ENCODE data around the gene CIB2.

CIB2 gene

DNA sequence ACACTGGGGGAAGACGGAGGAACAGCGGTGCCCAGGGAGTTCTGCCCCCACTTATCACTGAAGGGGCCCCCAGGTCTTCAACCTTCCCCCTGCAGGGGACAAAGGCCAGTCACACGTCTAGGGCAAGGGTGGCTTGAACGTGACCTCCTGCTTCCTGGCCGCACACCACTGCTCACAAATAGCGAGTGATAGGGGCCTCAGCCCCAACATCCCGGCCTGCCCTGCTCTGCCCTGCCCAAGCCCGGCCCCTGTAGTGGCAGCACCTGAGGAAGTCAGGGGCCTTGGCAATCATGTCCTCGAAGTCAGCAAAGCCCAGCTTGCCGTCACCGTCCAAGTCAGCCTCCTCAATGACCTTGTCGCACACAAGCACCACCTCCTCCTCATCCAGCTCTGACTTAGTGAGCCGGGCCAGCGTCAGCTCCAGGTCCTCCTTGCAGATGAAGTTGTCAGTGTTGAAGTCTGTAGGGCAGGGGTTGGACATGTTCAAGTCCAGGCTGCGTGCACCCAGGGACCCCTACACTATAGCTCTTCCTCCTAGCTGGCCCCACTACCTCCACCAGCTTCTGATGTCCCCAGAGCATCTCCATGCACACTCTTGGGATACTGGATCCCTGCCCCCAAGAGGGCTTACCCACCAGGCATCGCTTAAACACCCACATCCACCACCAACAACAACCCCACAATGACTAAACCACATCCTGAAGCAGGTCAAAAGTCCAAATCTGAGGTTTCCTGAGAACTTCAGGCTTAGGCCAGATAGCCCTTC, 25.6 kb downstream of the CIB2 start:
- no peak for DNase-seq

DNA sequence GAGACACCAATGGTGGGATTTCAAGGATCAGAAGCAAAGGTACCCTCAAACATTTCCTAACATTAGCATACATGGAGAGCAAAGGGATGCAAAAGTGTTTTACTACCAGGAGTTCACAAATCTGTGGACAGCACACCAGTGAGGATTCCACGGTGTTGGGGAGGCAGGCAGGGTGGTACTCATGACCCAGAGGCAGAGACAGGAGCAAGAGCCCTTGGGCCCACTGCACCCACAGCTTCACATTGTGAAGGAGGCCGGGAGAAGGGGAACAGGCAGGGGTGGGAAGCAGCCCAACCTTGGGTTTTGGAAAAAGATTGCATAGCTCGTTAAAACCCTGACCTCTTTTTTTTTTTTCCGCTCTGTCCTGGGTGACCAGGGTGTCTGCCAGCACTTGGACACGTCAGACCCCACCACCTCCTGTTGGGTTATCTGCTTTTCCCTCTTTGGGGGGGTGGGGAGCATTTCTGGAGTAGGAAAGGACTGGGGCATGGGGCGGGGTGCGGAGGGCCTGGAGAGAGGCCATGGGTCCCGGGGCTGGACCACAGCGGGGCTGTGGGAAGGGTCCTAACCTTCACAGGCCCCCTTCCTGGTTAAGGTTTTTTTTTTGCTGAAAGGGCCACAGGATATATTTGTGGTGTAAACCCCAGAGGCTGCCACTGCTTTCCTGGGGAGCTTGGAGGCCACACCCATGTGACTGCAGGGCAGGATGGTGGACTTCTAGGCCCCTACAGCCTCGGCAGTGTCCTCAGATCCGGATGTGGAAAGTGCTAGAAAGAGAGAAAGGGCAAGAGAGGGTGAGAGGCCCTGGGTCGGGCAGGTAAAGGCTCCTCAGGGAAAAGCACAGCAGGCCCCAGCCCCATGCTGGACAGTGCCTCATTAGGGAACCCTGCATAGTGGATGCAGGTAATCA, 26.4 kb downstream of the CIB2 start:
- no peak for DNase-seq

DNA sequence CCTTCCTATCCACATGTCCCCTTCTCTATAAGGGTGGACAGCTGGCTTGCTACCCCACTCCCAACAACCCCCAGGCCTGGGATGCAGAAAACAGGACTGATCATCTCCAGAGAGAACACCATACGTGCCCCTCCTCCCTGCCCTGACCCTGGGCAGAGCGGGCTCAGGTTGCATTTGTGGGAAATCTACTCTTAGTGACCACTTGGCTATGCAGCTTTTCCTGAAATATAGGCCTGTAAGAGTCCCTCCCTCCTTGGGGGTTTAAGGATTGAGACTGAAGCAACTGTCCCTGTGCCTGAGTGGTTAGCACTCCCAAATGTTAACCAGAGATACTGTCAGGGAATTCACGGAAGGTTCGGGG, 27.1 kb downstream of the CIB2 start:
- DNase-seq, result no peak

DNA sequence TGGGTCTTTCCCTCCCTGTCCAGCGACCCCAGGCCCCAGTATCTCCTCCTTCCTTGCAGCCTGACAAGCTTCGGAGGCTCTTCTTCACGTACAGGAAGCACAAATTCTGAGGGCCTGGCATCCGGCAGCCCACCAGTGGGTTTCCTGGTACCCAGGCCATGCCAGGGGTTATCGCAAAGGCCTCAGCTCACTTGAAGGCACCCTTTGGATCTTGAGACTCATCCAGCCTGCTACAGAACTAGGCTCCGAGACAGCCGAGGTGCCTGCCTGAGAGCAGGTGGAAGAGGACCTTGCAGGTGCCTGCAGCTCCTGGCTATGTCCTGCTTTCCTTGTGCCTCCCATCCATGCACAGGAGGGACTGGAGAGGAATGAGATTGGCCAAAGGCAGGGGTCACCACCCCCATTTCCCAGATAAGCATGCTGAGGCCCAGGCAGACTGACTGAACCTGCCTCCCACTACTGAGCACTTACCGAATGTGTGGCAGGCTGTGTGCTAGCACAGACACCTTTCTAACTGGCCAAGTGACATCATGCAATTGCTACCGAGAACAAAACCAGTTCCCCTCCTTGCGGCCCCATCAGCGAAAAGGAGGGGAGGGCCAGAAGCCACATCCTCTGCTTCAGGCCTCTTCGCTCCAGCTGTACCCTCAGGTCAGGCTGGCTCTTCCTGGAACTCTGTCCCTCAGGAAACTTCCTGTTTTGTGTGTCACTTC, 27.7 kb downstream of the CIB2 start:
- DNase-seq, result peak; percentile 69 to 76

DNA sequence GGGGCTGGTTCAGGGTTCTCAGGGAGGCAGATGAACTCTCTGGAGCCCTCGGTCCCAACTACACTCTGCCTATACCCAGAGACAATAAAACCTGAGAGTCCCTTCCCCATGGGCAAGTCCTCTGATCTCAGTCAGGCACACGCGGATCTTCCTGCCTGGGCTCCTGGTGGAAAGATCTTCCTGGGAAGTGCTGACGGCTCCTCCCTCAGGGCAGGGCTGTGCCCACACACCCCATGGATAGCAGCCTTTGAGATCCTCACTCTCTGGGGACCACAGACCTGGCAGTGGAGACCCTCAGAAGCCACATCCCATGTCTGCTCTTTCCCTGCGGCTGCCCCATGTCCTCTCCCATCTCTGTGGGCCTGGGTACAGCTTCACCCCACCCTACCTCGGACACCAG, 28.5 kb downstream of the CIB2 start:
- no peak for DNase-seq

DNA sequence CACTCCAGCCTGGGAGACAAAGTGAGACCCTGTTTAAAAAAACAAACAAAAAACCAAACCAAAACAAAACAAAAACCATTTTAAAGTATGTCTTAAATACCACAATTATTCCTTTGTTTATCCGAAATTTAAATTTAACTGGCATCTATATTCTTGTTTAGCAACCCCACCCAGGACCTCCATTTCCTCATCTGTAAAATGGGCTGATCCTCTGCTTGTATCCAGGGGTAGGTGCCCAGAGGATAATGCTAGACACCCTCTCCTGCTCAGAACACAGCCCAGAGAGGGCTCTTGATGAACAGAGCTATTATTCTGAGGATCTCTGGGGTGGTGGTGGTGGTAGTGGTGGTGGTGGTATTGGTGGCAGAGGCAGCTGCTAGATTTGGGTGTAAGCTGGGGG, 29.0 kb downstream of the CIB2 start:
- no peak for DNase-seq

DNA sequence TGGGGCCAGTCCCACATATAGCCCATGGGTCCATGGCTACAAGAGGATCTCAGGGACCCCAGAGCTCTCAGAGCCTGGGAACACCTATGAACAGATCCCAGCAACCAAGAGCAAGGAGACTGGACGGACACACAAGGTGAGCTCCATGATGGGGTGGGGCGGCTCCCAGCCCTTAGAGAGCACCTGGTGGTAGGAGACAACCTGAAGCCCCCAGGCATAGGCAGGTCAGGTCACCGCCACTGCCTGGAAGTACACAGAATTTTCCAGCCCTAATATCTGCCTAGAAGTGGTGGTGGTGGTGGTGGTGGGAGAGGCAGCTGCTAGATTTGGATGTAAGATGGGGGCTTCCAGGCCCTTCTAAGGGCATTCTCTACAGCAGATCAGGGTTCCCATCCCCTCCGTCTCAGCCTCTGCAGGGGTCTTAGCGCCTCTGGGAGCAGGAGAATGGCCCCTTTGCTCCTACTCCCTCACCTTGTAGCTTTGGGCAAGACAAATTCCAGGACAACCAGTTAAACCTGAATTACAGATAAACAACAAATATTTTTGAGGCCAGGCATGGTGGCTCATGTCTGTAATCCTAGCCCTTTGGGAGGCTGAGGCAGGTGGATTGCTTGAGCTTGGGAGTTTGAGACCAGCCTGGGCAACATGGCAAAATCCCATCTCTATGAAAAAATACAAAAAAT, 29.7 kb downstream of the CIB2 start:
- no peak for DNase-seq

DNA sequence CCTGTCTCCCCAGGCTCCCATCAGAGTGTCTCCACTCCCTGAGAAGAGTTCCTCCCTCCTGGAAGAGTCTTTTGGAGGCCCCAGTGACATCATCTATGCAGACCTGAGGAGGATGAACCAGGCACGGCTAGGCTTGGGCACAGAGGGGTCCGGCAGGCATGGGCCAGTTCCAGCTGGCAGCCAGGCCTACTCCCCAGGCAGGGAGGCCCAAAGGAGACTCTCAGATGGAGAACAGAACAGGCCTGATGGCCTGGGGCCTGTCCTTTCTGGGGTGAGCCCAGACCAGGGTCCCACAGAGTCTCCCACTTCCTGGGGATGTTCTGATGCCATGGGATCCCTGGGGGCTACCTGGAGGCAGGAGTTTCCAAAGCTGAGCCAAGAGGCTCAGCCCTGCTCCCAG, 30.4 kb downstream of the CIB2 start:
- no peak for DNase-seq

DNA sequence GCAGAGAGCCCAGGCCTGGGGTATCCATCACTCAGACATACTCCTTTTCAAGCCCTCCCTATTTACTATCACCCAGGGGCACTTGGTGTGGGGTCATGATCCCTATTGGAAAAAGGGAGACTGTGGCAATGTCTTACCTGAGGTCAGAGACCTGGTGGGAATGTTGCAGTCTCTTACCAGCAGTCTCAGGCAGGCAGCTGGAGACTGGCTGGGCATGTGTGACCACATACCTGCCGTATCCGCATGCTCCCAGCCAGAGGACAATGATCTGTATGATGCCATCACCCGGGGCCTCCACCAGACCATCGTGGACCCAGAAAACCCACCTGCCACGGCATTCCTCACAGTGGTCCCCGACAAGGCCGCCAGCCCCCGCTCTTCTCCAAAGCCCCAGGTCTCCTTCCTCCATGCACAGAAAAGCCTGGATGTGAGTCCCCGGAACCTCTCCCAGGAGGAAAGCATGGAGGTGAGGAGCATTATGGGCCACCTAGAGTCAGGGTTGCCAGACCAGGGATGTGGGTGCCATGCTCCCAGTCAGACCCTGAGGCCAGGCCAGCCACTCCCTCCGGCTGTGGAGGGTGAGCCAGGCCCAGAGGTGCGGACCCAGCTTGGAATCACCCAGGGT, 33.0 kb downstream of the CIB2 start:
- no peak for DNase-seq

DNA sequence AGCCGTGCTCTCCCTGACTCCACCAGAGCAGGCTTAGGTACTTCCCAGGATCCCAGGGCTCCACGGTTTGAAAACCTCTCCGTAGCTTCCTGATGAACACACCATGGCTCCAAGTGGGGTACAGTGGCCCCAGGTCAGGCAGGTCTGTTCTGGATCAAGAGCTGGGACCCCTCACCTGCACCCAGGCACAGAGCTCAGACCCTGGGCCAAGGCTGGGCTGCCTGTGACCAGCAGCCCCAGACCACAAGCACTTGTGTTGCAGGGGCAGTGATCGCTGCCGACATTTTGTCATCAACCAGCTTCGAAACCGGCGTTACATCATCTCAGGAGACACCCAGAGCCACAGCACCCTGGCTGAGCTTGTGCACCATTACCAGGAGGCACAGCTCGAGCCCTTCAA, 33.6 kb downstream of the CIB2 start:
- no peak for DNase-seq

DNA sequence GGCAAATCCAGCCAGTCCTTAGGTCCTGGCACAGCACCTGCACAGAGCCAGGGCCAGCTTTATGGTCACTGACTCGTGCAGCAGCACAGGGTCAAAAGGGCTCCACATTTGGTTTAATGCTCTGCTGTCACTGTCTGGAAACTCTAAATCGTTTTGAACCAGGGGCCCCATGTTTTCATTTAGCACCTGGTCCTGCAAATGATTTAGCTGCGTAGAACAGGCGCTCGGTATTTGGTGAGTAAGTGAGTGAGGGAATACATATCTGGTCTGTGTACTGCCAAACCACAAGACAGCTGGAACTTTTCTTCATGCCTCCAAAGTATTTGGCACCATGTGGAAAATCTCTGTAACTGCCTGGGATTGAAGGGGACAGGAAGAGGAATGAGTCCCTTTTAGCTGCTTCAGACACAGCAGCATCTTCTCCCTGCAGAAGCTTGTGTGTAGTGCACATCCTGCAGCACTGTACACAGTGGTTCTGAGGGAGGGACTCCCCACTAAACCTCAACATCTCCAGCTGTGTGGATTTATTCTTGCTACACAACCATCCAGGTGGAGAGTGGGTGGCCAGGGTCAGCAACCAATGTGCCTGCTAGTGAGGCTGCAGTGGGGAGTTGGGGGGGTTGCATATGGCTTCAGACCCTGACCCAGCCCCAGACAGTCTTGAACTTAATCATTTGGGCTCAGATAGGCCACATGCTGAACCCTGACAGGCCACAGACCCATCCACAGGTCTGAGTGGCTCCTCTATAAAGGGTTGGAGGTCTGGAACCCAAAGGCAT, 37.8 kb downstream of the CIB2 start:
- DNase-seq, result no peak

DNA sequence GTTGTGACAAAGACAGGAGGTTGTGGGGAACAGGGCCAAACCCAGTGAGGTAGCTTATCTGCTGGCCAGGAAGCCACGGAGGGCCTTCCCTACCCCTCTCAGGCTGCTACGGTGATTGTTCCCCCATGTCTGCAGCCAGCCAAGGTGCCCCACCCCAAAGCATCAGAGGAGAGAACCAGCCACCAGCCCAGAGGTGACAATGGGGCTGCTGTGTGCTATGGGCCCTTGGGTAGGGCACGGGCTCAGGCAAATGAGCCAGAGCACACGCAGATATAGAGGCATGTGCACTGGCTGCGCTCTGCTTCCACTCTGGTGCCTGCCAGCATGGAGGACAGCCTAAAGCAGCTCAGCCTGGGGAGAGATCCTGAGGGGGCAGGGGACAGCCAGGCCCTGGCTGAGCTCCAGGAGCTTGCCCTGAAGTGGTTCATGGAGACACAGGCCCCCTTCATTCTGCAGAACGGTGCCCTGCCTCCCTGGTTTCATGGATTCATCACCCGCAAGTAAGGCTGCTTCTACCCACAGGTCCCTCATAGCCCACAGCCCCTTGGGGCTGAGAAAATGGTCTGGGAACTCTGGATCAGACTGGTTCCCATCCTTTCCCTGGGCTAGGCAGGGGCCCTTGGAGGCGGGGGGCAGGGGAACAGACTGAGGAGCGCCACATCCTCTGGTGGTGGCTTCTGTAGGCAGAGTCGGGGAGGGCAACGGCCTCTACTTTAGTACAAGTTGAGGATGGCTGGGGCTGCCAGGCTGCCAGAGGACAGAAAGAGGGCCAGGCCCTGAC, 38.8 kb downstream of the CIB2 start, which contains the start of gene SH2D7:
TSS of gene SH2D7 (plus strand) at position 301 of the 781 bp plus-strand sequence. CDS start at position 325, 24 bp downstream.
- no peak for DNase-seq

DNA sequence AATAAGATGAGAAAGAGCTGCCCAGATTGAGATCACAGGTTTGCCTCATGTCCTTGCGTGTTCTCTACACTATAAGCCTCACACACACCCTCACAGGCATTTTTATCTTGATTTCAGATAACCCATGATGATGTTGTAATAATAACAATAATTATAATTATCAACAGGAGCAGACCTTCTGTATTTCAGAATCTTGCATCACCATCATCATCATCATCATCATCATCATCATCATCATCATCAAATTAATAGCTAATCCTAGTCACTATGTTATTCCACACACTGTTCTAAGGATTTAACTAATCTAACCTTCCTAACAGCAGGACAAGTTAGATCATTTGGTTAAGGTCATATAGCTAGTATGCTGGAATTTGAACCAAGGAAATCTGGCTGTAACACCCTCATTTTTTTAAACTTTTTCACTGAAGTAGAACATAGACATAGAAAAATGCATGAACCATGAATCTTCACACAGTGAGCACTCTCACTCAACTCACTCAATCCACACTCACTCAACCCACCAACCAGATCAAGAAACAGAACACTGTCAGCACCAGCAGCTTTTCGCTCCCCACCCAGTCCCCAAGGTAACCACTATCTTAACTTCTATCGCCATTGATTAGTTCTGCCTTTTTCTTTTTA, 40.7 kb downstream of the CIB2 start:
- DNase-seq, result no peak

DNA sequence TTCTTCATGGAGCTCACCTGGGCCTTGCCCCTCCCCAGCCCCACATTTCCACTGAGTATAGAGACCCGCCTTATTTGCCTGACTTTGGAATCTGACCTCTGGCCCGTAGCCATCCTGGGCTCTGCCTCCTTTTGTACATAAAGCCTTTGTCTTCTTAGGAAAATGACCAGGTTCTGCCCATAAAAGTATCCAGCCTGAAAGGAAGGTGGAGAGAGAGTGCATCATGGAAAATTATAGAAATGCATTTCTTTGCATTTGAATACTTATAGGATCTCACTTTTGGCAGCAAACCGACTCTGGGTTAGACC, 42.5 kb downstream of the CIB2 start:
- no peak for DNase-seq

DNA sequence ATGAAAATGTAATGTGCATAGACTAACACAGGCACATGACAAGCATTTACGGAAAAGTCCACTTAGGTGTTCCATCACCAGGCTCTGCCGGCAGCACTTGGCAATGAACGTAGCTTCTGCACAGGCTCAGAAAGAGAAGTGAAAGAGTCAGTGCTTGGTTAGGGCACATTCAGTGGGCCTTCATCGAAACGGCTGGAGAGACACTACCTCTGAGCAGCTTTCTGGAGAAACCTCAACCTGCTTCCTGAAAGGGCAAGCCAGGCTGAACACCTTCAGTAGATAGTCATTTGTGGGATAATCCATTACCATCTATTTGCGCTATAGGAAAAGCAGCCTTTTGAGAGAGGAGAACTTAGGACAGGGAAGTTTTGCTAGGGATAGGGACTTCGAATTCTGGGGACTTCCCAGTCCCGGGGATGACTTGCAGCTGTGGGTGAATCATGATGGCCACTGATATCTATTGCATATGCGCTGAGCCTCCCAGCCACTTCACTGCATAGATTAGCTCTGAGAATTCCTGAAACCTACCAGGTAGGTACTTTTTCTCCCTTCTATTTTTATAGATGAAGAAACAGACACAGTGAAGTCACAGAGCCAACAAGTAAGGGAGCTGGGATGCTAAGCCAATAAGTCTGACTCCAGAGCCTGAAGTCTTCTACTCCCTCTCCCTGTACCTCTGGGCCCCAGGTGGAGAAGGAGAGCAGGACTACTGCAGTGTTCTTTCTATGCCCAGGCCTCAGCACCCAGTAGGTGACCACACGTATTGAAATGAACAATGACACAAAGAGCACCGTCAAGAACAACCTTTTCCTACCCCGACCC, 43.1 kb downstream of the CIB2 start:
- DNase-seq, result no peak

DNA sequence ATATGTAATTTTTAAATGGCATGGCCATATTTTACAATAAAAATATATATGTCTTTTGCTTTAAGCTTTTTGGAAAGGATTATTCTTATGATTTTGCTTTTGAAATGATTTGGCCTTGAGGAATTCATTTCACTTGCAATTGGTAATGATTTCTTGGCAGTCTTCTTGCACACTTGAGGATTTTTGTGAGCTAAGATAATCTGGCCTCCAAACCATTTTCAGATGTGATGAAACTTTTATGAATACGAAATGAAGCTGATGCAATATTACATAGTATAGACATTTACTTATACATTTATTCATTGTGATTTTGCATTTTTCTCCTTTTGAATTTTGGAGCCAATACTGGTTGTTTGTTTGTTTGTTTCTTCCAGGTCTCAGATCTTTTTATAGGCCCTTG, 45.3 kb downstream of the CIB2 start:
- DNase-seq, result no peak

DNA sequence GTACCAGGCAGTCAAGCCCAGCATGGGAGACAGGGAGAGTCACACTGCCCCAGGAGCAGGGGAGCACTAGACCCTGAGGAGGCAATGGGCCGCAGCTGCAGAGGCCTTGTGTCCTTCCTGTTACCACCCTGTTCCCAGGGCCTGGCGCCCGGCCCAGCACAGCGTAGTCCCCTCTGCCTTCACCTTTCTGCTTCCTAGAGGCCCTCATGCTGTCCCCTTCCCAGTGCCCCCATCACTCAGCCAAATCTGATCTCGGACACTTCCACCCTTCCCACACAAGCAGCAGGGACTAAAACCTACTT, 46.8 kb downstream of the CIB2 start:
- DNase-seq, result no peak

DNA sequence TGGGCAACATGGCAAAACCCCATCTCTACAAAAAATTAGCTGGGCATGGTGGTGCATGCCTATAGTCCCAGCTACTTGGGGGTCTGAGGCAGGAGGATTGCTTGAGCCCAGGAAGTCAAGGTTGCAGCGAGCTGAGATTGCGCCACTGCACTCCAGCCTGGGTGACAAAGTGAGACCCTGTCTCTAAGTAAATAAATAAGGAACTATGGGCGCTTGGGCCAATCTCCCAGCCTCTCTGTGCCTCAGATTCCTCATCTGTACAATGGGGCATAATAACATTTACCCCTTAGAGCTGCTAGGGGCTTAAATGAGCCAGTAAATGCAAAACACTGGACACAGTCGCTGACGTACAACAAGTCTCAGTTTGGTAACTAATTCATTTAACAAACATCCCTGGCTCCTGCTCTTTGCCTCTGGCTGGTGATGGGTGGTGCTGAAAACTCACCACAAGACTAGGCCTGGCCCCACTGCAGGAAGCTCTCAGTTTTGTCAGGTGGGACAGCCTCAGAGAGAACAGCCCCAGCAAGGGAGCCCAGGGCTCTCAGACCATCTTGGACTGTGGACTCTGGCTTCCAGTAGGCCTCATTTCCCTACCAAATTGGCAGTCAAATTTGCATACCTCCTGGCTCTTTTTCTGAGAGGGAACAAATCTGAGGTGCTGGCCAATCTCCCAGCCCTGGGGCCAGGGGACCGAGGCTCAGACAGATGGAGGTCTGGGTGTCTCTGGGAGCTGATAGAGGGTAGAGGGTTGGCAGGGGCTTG, 47.4 kb downstream of the CIB2 start:
- no peak for DNase-seq

DNA sequence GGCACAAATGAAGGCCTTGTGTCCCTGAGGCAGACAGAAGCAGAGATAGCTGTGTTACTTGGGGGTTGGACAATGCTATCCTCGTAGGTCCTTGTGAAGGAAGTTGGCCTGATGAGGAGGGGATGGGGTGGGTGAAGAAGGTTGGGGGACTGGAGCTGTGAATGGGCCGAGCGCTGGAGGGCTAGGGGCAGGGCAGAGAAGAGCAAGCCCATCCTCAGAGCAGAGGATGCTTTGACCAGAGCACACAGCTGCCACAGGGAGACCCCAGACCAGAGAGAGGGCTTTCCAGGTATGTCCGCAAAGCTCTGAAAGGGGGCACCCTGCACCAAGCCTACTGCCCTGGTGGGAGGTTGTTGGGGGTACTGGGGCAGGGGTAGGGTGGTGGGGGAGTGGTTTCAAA, 48.1 kb downstream of the CIB2 start:
- no peak for DNase-seq
